ENCODE measurements around the gene CLDN22. TPM values are rescaled to one million over a fixed set of nuclear protein-coding genes. Genes with fewer than 3 reads are reported as not detected.

The CLDN22 gene
- total and polyA plus RNA-seq, 11 donors = not detected

- 90 to 94% (median 91%) methylated on average over 6 of the region's 6 CpGs for WGBS, 4 donors
- ATAC-seq = no peak
- Histone ChIP-seq H3K27ac (no peak overlapping the region), H3K27me3 (peaks cover 0 to 4% (median 0%) of the 10 kb centered on the region in 9 donors), H3K9me3 (peaks cover 0 to 5% (median 0%) of the 10 kb centered on the region in 12 donors), H3K4me1 (peaks cover 0 to 14% (median 2%) of the 10 kb centered on the region in 12 donors), H3K36me3 (no peaks in the 10 kb centered on the region), H3K4me3 (no peak overlapping the region)
- no peak for DNase-seq
- intact Hi-C loops (cut with DNase I) = no loop called here
- TF ChIP-seq CTCF (IDR thresholded peaks at IDR 0.05) (no peak), POLR2A (IDR thresholded peaks at IDR 0.05) (no peak)
Measured at GRCh38 chr4:183333983-183334382, 13.9 kb upstream of the CLDN22 start.

- DNase-seq = no peak
- 92 to 96% (median 94%) methylated on average over 9 of the region's 9 CpGs for WGBS, 4 donors
Measured at GRCh38 chr4:183333202-183333601, 13.1 kb upstream of the CLDN22 start.

DNA sequence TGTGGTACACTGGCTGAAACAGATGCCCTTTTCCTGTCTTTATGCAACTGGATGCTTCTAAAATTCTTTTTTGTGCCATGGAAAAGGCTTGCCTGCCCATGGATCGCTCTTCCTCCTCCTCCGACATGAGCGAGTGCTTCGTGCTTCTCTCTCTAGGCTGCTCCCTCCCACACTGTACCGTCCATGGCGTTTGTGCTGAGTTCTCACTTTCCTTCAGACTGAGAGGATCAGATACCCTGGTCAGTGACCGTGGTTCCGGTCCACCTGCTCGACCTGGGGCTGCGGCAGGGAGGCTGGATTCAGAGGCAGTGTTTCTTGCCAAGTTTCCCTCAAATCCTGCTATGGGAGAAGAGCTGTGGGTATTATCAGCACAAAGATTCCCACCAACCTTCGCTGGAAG, 12.4 kb upstream of the CLDN22 start:
- WGBS, 4 donors = 81 to 87% (median 85%) methylated on average over 11 of the region's 11 CpGs
- peaks cover 0 to 4% (median 0%) of the 10 kb centered on the region in 9 donors for H3K27me3 ChIP-seq
- H3K9me3 ChIP-seq = peaks cover 0 to 7% (median 0%) of the 10 kb centered on the region in 12 donors
- no peak for DNase-seq
- no peak overlapping the region for H3K4me3 ChIP-seq
- H3K27ac ChIP-seq = no peak overlapping the region
- H3K36me3 ChIP-seq = no peaks in the 10 kb centered on the region
- H3K4me1 ChIP-seq = peaks cover 0 to 14% (median 2%) of the 10 kb centered on the region in 12 donors
- intact Hi-C loops (cut with DNase I) = no loop called here
- ATAC-seq = no peak
- TF ChIP-seq CTCF (IDR thresholded peaks at IDR 0.05) (no peak), POLR2A (IDR thresholded peaks at IDR 0.05) (no peak)

More at GRCh38 chr4:183333202-183333601, 13.1 kb upstream of the CLDN22 start:
- TF ChIP-seq POLR2A (IDR thresholded peaks at IDR 0.05) (no peak), CTCF (IDR thresholded peaks at IDR 0.05) (no peak)
- Histone ChIP-seq H3K27ac (no peak overlapping the region), H3K36me3 (no peaks in the 10 kb centered on the region), H3K9me3 (peaks cover 0 to 7% (median 0%) of the 10 kb centered on the region in 12 donors), H3K4me3 (no peak overlapping the region), H3K4me1 (peaks cover 0 to 14% (median 2%) of the 10 kb centered on the region in 12 donors), H3K27me3 (peaks cover 0 to 4% (median 0%) of the 10 kb centered on the region in 9 donors)
- intact Hi-C loops (cut with DNase I) = no loop called here
- no peak for ATAC-seq

GRCh38 chr4:183330841-183331240, 10.8 kb upstream of the CLDN22 start:
- intact Hi-C loops (cut with DNase I) = no loop called here
- peaks cover 0 to 4% (median 0%) of the 10 kb centered on the region in 9 donors for H3K27me3 ChIP-seq
- peaks cover 0 to 8% (median 0%) of the 10 kb centered on the region in 12 donors for H3K4me1 ChIP-seq
- WGBS, 4 donors = 89 to 100% (median 93%) methylated on average over 2 of the region's 2 CpGs
- peak overlapping the region in 2 of 12 donors; percentile 22 to 34 for H3K27ac ChIP-seq
- ATAC-seq (no peak), DNase-seq (no peak)
- H3K9me3 ChIP-seq = peaks cover 0 to 7% (median 0%) of the 10 kb centered on the region in 12 donors
- peaks cover 0 to 4% (median 0%) of the 10 kb centered on the region in 9 donors for H3K36me3 ChIP-seq
- no peak for TF ChIP-seq CTCF (IDR thresholded peaks at IDR 0.05)
- TF ChIP-seq POLR2A (IDR thresholded peaks at IDR 0.05) = no peak
- no peak overlapping the region for H3K4me3 ChIP-seq

All from heart left ventricle (tissue), 16 donors.